Fibroblast of mammary gland (primary cell): ENCODE measurements around the gene VAT1L.

Experiments
- DNase-seq: peaks from one replicate; pipeline ENCODE4 v3.0.0-alpha.2; 2010; ENCODE audit warnings: low read depth
- H3K4me3 ChIP-seq: 2 replicates; pipeline ENCODE4 v1.5.1; 2011; ENCODE audit warnings: low read depth, mild to moderate bottlenecking, low read length, moderate library complexity; ENCODE audit not compliant: control insufficient read depth
- TF ChIP-seq, protein P1 (sequence below): conservative IDR thresholded peaks from 2 replicates; pipeline ENCODE4 v1.5.1; 2011; ENCODE audit warnings: low read depth, low read length, inconsistent platforms; ENCODE audit not compliant: control insufficient read depth, insufficient read depth

VAT1L gene

DNA sequence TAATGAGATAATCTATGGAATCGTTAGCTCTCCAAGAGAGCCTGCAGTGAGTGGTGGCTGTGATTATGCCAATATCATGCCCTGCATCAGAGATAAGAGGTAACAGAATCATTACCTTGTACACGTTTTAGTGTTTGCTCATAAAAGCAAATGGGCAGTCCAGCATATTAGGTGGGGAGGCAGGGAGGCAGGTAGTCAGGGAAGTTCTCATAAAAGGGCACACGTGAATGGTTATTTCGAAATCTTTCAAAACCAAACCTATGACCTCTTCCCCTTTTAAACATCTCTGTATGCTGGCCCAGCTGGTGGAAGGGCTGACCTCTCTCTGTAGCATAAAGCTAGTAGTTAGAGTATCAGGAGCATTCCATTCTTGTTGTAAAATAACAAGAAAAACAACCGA is 51.7 kb downstream of the VAT1L start:
- DNase-seq = no peak
- TF ChIP-seq, protein P1, sequence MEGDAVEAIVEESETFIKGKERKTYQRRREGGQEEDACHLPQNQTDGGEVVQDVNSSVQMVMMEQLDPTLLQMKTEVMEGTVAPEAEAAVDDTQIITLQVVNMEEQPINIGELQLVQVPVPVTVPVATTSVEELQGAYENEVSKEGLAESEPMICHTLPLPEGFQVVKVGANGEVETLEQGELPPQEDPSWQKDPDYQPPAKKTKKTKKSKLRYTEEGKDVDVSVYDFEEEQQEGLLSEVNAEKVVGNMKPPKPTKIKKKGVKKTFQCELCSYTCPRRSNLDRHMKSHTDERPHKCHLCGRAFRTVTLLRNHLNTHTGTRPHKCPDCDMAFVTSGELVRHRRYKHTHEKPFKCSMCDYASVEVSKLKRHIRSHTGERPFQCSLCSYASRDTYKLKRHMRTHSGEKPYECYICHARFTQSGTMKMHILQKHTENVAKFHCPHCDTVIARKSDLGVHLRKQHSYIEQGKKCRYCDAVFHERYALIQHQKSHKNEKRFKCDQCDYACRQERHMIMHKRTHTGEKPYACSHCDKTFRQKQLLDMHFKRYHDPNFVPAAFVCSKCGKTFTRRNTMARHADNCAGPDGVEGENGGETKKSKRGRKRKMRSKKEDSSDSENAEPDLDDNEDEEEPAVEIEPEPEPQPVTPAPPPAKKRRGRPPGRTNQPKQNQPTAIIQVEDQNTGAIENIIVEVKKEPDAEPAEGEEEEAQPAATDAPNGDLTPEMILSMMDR = no peak
- no peak overlapping the region for H3K4me3 ChIP-seq

DNA sequence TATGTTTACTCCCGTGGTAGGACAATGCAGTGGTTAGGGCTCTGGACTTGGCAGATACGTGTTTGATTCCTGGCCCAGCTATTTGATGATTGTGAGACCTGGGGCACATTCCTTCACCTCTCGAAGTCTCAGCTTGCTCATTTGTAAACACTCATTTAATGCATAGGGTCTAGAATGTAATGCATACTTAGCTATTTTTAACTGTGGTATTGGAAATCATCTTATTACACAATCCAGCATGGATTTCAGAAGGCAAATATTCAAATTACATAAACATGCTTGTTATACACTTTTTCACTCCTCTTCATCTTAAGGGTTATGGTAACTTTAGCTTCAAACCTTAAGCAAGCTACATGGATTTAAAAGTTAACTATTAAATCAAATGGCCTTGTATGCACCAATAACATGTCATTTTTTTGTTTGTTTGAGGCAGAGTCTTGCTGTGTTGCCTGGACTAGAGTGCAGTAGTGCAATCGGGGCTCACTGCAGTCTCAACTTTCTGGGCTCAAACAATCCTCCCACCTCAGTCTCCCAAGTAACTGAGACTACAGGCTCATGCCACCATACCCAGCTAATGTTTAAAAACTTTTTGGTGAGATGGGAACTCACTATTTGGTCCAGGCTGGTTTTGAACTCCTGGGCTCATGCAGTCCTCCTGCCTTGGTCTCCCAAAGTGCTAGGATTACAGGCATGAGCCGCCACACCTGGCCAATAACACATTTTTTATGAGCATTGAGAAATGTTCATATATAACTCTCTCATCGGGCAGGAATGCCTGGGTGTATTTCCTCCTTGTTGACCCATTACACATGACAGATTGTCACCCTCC is 52.5 kb downstream of the VAT1L start:
- TF ChIP-seq, protein P1 = no peak
- H3K4me3 ChIP-seq = no peak overlapping the region
- no peak for DNase-seq

DNA sequence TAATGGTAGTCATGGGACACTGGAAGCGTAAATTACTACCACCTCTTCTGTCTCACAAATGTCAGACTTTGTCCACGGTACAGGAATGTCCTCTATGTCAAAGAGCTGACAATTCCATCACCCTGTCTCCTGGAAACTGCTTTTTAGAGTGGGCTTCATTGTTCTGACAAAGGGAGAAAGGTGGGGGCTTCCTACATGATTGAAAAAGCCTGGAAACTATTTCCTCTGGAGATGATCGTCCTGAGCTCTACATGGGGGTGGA is 53.1 kb downstream of the VAT1L start:
- no peak for DNase-seq
- H3K4me3 ChIP-seq = no peak overlapping the region
- TF ChIP-seq, protein P1 = no peak

DNA sequence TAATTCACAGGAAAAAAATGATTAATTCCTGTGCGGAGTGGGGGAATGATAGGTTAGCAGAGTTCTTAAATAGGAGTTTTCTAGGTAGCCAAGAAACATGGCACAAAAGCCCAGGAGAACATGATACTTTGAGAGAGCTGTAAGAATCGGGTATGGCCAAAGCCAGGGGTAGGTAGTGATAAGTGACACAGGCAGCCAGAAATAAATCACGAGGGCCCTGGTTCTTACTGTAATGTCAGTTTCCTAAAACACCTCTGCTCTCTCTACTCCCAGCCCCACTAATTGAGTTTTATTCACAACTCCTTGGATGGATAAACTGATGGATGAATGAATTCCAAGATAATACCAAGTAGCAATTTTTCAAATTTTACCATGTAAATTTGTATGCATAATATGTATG is 54.1 kb downstream of the VAT1L start:
- TF ChIP-seq, protein P1 = no peak
- DNase-seq = no peak
- H3K4me3 ChIP-seq = no peak overlapping the region

DNA sequence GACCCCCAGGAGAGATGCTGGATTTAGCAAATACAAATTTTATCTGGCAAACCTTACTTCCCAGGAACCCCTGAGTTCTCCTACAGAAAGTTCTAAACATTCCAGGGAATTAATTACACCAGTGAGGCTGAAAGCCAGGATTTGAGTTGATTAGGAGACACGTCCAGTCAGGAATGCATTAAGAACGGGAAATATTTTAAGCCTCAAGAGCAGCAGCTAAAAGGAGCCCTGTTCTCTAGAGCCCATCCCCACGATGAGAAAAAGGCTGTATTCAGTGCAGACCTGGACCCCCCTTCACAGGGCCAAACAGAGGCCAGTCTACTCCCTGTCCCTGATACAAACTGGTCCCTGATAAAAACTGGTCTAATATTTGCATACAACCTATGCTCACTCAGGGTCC is 55.0 kb downstream of the VAT1L start:
- TF ChIP-seq, protein P1 = no peak
- DNase-seq = no peak
- H3K4me3 ChIP-seq = no peak overlapping the region

DNA sequence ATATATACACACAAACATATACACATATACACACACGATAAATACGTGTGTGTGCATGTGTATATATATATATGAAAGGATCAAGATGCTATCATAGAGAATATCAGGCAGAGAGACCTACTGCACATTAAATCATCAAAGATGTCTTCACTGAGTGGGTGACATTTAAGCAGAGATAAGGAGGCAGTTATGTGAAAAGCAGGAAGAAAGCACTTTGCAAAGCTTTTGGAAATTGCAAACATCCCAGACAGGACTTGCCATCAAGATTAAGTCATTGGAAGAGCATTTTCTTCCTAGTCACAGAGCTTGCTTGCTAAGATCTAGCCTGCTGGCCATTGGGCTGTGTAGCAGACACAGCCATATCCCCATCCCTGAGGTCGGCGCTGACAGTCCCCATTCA is 56.4 kb downstream of the VAT1L start:
- TF ChIP-seq, protein P1 = no peak
- H3K4me3 ChIP-seq = no peak overlapping the region
- DNase-seq = no peak
